ENCODE measurements around the gene ADGRV1.
"Not testable (repeated sequence)": the region's sequence is repeated elsewhere in the genome, so short reads cannot be mapped to it uniquely, and the experiment has no call there.

ADGRV1 gene

GRCh38 chr5:90955001-90955635 is 396.5 kb downstream of the ADGRV1 start:
- DNase-seq, result no peak

DNA sequence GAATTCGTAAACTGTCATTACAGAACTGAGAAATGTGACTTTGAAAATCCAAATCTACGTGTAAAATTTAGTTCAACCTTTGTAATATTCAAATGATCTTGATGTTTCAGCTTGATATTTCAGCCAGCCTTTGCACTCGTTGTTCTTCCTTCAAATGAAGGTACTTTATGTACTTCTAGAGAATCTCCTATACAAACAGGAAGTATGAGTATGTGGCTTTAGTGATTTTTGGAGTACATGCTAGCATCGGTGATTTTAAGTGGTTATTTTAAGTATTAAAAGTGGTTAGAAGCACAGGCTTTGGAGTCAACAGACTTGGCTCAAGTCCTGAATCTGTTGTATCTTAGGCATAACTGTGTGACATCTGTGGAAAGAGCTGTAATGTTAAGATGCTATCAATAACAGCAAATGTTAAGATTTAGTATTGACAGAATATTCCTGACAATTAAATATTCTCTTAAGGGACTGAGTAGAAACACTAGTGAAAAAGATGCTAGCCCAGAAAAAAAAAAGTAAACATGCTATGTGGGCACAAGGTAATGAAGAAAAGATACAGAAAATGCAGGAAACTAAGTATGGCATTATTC is 398.0 kb downstream of the ADGRV1 start:
- no peak for DNase-seq

GRCh38 chr5:90957906-90958305 is 399.3 kb downstream of the ADGRV1 start:
- no peak for DNase-seq

- no peak for DNase-seq
These were observed 400.7 kb downstream of the ADGRV1 start for GRCh38 chr5:90959262-90959661.

- DNase-seq, result peak; percentile 2
These were observed 403.9 kb downstream of the ADGRV1 start for GRCh38 chr5:90962481-90962880.

DNA sequence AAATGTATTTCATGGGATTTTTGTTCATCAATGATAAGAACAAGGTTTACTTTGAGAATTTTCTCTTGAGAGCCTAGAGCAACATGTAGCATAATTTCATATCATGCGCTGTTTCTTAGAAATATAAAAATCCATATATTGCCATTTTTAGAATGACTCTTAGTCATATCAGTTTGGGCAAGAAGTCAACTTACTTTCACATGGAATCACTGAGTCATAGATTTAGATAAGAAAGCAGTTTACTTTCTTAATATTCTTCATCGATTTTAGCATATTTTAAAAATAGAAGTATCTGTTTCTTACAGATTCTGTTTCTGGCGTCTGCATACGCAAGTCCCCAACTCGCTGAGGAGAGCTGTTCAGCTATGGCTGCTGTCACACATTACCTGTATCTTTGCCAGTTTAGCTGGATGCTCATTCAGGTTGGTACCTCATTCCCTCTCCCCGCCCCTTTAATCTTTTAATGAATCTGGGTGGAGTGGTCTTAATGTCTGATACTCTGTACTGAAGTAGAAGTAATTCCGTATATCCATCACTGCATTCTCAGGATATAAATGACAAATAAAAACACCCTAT is 406.6 kb downstream of the ADGRV1 start:
- no peak for DNase-seq

- no peak for DNase-seq
These were observed 408.8 kb downstream of the ADGRV1 start for GRCh38 chr5:90967443-90967842.

- no peak for DNase-seq
These were observed 409.3 kb downstream of the ADGRV1 start for GRCh38 chr5:90967851-90968250.

DNA sequence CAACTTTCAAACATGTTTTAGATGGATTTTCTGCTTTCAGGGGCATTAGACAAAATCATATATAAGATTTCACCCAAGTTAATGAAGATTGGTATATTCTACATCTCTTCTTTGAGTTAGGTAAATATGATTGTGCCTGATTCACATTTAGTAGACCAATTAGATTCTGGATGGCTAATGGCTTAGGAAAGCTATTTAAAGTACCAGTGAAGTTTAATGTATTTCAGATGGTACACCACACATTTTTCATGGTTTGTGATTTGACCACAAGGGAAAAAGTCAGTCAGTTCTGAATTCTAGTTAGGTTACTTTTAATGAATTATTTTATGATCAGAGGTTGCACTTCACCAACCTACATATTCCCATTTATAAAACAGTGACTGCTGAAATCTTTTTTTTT is 409.7 kb downstream of the ADGRV1 start:
- peak; percentile 24 for DNase-seq

DNA sequence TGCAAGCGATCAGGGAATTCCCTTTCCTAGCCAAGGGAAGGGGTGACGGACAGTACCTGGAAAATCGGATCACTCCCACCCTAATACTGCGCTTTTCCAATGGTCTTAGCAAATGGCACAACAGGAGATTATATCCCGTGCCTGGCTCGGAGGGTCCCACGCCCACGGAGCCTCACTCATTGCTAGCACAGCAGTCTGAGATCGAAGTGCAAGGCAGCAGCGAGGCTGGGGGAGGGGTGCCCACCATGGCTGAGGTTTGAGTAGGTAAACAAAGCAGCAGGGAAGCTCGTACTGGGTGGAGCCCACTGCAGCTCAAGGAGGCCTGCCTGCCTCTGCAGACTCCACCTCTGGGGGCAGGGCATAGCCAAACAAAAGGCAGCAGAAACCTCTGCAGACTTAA is 411.3 kb downstream of the ADGRV1 start:
- DNase-seq, result not testable (repeated sequence)

DNA sequence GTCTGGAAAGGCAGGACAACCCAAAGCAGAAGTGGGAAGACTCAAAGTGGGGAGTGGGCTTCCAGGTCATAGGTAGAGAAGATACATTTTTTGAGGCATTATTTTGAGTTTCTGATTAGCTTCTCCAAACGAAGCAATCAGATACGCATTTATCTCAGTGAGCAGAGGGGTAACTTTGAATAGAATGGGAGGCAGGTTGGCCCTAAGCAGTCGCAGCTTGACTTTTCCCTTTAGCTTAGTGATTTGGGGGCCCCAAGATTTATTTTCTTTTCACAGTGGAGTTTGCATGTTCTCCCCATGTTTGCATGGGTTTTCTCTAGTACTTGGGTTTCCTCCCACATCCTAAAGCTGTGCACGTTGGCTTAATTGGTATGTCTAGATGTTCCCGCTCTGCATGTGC is 422.6 kb downstream of the ADGRV1 start:
- no peak for DNase-seq

DNA sequence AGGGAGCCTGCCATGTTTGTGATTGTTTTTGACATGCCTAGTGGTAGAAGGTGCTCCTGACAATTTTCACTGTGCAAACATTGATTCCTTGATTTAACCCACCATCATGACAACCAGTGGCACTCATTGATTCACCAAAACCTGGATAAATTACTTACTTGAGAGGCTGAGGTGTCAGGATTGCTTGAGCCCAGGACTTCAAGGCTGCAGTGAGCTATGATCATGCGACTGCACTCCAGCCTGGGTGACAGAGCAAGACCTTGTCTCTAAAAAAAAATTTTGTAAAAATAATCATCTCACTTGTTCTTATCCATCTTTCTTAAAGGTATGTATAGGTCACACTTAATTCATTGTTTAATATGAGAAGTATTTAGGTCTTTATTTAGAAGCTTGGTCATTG is 423.2 kb downstream of the ADGRV1 start:
- DNase-seq, result no peak

DNA sequence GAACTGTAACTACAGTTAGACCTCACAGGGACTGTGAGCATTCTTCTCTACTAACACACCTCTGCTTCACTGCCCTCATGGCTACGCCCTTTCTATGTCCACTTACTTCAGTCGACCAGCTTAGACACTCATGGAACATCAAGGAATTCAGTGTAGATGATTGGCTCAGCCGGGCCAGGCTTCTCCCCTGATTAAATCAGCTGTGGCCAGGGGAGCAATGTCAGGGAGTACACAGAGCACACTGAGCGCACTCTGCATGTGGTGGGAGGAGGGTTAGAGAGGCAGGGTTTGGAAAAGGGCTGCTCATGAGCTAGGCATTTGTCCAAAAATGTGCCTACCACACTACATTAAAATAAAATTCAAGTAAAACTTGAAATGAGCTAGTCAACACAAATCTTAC is 424.0 kb downstream of the ADGRV1 start:
- DNase-seq, result peak; percentile 19

GRCh38 chr5:90983148-90983547 is 424.6 kb downstream of the ADGRV1 start:
- DNase-seq, result peak; percentile 91

GRCh38 chr5:90983711-90984124 is 425.1 kb downstream of the ADGRV1 start:
- no peak for DNase-seq

DNA sequence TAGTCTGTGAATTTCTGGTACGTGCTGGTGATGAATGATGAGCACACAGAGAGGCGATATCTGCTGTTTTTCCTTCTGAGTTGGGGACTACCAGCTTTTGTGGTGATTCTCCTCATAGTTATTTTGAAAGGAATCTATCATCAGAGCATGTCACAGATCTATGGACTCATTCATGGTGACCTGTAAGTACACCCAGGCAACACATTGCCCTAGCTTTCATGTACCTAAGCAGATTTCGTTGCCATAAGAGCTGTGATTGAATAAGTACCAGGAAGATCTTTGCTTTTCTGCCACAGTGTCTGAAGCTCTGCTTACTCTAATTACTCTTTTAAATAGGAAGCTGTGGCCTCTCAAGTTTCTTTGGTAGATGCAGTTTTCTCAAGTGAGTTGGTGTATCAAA is 426.7 kb downstream of the ADGRV1 start:
- DNase-seq, result no peak

- no peak for DNase-seq
These were observed 429.1 kb downstream of the ADGRV1 start for GRCh38 chr5:90987726-90988125.

DNA sequence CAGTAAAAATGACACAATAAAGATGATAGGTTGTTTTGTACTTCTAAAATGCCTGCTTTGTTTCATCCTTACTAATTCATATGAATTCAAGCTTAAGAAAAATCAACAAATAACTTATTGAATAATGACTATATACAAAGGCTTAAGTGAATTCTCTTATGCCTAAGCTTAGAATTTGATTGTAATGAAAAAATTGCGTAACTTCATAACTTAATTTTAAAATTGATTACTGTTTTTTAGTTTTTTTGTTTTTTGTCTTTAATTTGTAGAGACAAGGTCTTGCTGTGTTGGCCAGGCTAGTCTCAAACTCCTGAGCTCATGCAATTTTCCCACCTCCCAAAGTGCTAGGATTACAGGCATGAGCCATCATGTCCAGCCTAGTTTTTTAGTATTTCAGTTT is 432.6 kb downstream of the ADGRV1 start:
- DNase-seq, result no peak

DNA sequence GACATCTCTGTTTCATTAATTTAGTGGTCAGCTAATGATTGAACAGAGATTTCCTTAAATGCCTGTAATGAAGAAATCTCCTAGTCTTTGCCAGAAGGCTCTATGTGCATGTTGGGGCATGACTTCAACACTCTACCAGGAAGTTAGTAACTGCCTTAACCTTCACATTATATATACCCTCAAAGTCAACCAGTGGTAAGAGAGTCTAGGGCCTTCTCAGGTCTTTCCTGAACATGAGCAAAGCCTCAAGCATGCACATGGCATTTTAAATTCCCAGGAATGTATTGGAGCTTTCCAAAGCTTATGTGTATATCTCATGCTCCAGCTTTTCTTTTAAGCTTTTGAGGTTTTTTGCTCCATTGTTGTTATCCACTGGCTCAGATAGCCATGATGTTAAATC is 436.2 kb downstream of the ADGRV1 start:
- no peak for DNase-seq

DNA sequence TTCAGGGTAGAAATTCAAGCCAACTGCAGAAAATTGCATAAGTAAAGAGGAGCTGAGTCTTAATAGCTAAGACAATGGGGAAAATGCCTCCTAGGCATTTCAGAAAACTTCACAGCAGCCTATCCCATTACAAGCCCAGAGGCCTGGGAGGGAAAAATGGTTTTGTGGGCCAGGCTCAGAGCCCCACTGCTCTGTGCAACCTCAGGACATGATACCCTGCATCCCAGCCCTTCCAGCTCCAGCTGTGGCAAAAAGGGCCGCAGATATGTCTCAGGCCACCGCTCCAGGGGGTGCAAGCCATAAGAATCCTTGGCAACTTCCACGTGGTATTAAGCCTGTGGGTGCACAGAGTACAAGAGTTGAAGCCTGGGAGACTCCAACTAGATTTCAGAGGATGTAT is 437.5 kb downstream of the ADGRV1 start:
- DNase-seq, result no peak

DNA sequence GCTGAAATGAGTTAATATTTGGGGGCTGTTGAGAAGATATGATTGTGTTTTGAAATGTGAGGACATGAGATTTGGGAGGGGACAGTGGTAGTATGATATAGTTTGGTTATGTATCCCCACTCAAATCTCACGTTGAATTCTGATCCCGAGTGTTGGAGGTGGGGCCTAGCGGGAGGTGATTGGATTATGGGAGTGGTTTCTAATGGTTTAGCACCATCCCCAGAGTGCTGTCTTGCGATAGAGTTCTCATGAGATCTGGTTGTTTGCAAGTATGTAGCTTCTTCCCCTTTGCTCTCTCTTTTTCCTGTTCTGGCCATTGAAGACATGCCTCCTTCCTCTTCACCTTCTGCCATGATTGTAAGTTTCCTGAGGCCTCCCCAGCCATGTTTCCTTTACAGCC is 438.5 kb downstream of the ADGRV1 start:
- no peak for DNase-seq

DNA sequence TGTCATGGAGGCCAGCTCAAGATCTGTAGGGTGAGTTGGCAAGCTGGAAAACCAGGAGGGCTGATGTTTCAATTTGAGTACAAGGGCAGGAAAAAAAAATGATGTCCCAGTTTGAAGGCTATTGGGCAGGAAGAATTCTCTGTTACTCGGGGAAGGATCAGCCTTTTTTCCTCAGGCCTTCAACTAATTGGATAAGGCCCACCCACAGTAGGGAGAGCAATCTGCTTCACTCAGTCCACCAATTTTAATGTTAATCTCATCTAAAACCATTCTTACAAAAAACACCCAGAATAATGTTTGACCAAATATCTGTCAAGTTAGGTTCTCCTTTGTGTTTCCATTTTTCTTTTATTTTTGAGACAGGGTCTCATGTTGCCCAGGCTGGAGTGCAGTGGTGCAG is 442.1 kb downstream of the ADGRV1 start:
- DNase-seq, result no peak

GRCh38 chr5:91006713-91007112 is 448.1 kb downstream of the ADGRV1 start:
- DNase-seq, result no peak

DNA sequence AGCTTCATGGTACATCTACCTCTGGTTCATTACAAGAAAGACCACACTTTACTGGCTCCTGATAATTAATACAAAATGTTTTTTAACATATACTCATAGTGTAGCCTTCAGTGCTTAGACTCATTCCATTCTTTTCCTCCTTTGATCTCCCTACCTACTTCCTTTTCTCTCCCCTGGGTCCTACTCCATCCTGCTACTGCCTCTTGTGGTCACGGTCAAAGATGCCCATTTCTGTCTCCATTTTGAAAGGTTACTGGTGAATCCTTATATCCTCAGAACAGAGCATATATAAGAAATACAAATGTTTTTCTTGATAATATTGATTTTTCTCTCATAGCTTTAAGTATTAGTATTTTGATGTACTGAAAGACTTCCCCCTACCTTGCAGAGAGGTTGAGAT is 448.7 kb downstream of the ADGRV1 start:
- no peak for DNase-seq

All from fibroblast of upper back skin (primary cell).